OCI-LY1 (cell line): ENCODE results near the gene GNS.

Experiments used
- H2AFZ ChIP-seq: fragments of 200-600 bp; sonication (generic), shearing (Covaris generic); 2 replicates; pipeline ENCODE4 v1.6.0; 2014; ENCODE audit warnings: antibody characterized with exemption, mild to moderate bottlenecking, low read length
- H3F3A ChIP-seq: fragments of 200-600 bp; sonication (generic), shearing (Covaris generic); 2 replicates; pipeline ENCODE4 v1.6.0; 2014; ENCODE audit warnings: mild to moderate bottlenecking, antibody characterized with exemption, low read length, moderate library complexity; ENCODE audit not compliant: insufficient read depth
- H3K27ac ChIP-seq: fragments of 200-600 bp; sonication (generic); 2 replicates; pipeline ENCODE4 v1.5.1; 2014; ENCODE audit warnings: low read length, mixed run types, mild to moderate bottlenecking, low read depth; ENCODE audit not compliant: poor library complexity, severe bottlenecking
- H3K27me3 ChIP-seq: fragments of 200-600 bp; sonication (generic); 2 replicates; pipeline ENCODE4 v1.6.0; 2014; ENCODE audit warnings: antibody characterized with exemption, mild to moderate bottlenecking, low read length, moderate library complexity; ENCODE audit not compliant: insufficient read depth
- H3K36me3 ChIP-seq: fragments of 200-600 bp; sonication (generic); 2 replicates; pipeline ENCODE4 v1.6.1; 2014; ENCODE audit warnings: mild to moderate bottlenecking, antibody characterized with exemption, low read length, moderate library complexity, mixed read lengths; ENCODE audit not compliant: insufficient read depth
- H3K4me1 ChIP-seq: fragments of 200-600 bp; sonication (generic); 2 replicates; pipeline ENCODE4 v1.5.1; 2014; ENCODE audit warnings: mild to moderate bottlenecking, low read length, moderate library complexity; ENCODE audit not compliant: insufficient read depth, severe bottlenecking
- H3K4me2 ChIP-seq: fragments of 200-600 bp; sonication (generic), shearing (Covaris generic); 2 replicates; pipeline ENCODE4 v1.6.1; 2014; ENCODE audit warnings: low read length
- H3K4me3 ChIP-seq: fragments of 200-600 bp; sonication (generic); 2 replicates; pipeline ENCODE4 v1.5.1; 2014; ENCODE audit warnings: low read length, low read depth, mild to moderate bottlenecking, mixed read lengths; ENCODE audit not compliant: poor library complexity, severe bottlenecking
- H3K79me2 ChIP-seq: fragments of 200-600 bp; shearing (Covaris generic); 2 replicates; pipeline ENCODE4 v1.6.1; 2016; ENCODE audit warnings: mixed run types, low read length, mixed read lengths; ENCODE audit not compliant: insufficient read depth
- H3K9ac ChIP-seq: fragments of 200-600 bp; sonication (generic), shearing (Covaris generic); 2 replicates; pipeline ENCODE4 v1.6.1; 2014; ENCODE audit warnings: mild to moderate bottlenecking, low read length, mixed read lengths
- H3K9me2 ChIP-seq: fragments of 200-600 bp; sonication (generic), shearing (Covaris generic); 2 replicates; pipeline ENCODE4 v1.6.1; 2014; ENCODE audit warnings: low read depth, mild to moderate bottlenecking, low read length, mixed read lengths
- H3K9me3 ChIP-seq: fragments of 200-600 bp; shearing (Covaris generic); 2 replicates; pipeline ENCODE4 v1.6.1; 2014; ENCODE audit warnings: low read length, mixed read lengths
- H4K20me1 ChIP-seq: fragments of 200-600 bp; sonication (generic), shearing (Covaris generic); 2 replicates; pipeline ENCODE4 v1.6.0; 2016; ENCODE audit warnings: mild to moderate bottlenecking, low read length; ENCODE audit not compliant: insufficient read depth
- CTCF ChIP-seq: fragments of 200-600 bp; sonication (generic), shearing (Covaris generic); IDR thresholded peaks from 2 replicates; pipeline ENCODE4 v1.5.1; 2017; ENCODE audit warnings: mild to moderate bottlenecking, antibody characterized with exemption, low read length, moderate library complexity, mixed read lengths
- EZH2 ChIP-seq: fragments of 200-600 bp; sonication (generic), shearing (Covaris generic); IDR thresholded peaks from 2 replicates; pipeline ENCODE4 v1.8.0; 2017; ENCODE audit warnings: borderline replicate concordance, mixed run types, mild to moderate bottlenecking, antibody characterized with exemption, low read length, moderate library complexity, mixed read lengths

GNS gene

GRCh38 chr12:64674367-64674922, 84.8 kb downstream of the GNS start:
- H4K20me1 ChIP-seq: no peaks in the 10 kb centered on the region
- H3K4me2 ChIP-seq: no peak overlapping the region
- no peaks in the 10 kb centered on the region for H3K9me3 ChIP-seq
- no peak overlapping the region for H3K9ac ChIP-seq
- peak overlapping the region; percentile 62 for H3K27ac ChIP-seq
- no peak overlapping the region for H2AFZ ChIP-seq
- peaks cover 50% of the 10 kb centered on the region for H3K4me1 ChIP-seq
- no peaks in the 10 kb centered on the region for H3F3A ChIP-seq
- no peaks in the 10 kb centered on the region for H3K27me3 ChIP-seq
- H3K4me3 ChIP-seq: no peak overlapping the region
- no peaks in the 10 kb centered on the region for H3K79me2 ChIP-seq
- H3K36me3 ChIP-seq: no peaks in the 10 kb centered on the region
- no peak for TF ChIP-seq EZH2
- no peak for TF ChIP-seq CTCF
- no peaks in the 10 kb centered on the region for H3K9me2 ChIP-seq

DNA sequence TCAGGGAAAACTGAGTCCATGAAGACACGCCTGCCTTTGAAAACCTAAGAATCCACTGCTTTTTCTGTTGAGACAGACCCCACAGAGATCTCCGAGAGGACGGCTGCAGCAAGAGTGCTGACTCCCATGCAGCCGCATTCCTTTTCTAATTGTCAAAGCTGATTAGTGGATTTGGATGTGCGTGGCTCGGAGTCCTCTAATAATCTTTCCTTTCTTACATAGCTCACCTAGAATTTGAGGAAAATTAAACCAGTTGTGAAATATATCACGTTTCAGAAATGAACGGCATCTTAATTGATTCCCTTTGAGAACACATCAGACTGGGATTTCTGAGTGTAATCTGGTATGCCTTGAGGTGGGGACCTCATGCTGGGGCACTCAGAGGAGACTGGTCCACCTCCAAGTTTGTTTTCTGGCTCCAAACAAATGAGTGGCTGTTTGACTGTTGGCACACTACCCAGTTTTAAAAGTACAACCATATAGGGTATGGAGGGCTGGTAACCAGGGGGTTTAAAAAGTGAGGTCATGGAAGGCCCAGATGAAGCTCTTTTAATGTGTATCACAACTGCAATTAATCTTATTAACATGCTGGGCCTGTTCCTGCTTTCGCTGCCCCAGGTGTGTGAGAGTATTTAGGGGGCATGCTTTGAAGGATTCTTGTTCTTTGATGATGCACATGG, 85.6 kb downstream of the GNS start:
- peaks cover 53% of the 10 kb centered on the region for H3K4me1 ChIP-seq
- no peak overlapping the region for H2AFZ ChIP-seq
- H3F3A ChIP-seq: no peaks in the 10 kb centered on the region
- no peak overlapping the region; the same call in 1 of the 2 replicates for H3K4me2 ChIP-seq
- H3K27me3 ChIP-seq: no peaks in the 10 kb centered on the region
- no peaks in the 10 kb centered on the region for H3K79me2 ChIP-seq
- H3K9me2 ChIP-seq: no peaks in the 10 kb centered on the region
- no peaks in the 10 kb centered on the region for H3K9me3 ChIP-seq
- no peak for TF ChIP-seq CTCF
- TF ChIP-seq EZH2: no peak
- H3K9ac ChIP-seq: no peak overlapping the region; the same call in 1 of the 2 replicates
- no peaks in the 10 kb centered on the region for H4K20me1 ChIP-seq
- H3K36me3 ChIP-seq: no peaks in the 10 kb centered on the region
- H3K4me3 ChIP-seq: no peak overlapping the region
- H3K27ac ChIP-seq: peak overlapping the region; percentile 62

GRCh38 chr12:64672925-64673409, 86.2 kb downstream of the GNS start:
- no peaks in the 10 kb centered on the region for H3K36me3 ChIP-seq
- H4K20me1 ChIP-seq: no peaks in the 10 kb centered on the region
- H2AFZ ChIP-seq: no peak overlapping the region
- no peaks in the 10 kb centered on the region for H3F3A ChIP-seq
- H3K27me3 ChIP-seq: no peaks in the 10 kb centered on the region
- H3K9me2 ChIP-seq: no peaks in the 10 kb centered on the region
- H3K9me3 ChIP-seq: no peaks in the 10 kb centered on the region
- TF ChIP-seq EZH2 (no peak), CTCF (no peak)
- H3K4me2 ChIP-seq: peak overlapping the region; percentile 34; the same call in 1 of the 2 replicates
- H3K4me1 ChIP-seq: peaks cover 60% of the 10 kb centered on the region
- H3K9ac ChIP-seq: no peak overlapping the region; the same call in 1 of the 2 replicates
- peak overlapping the region; percentile 62 for H3K27ac ChIP-seq
- no peak overlapping the region for H3K4me3 ChIP-seq
- H3K79me2 ChIP-seq: no peaks in the 10 kb centered on the region
